ENCODE results near the gene AQP7.
"Not testable (repeated sequence)": the region's sequence is repeated elsewhere in the genome, so short reads cannot be mapped to it uniquely, and the experiment has no call there.

The AQP7 gene

DNA sequence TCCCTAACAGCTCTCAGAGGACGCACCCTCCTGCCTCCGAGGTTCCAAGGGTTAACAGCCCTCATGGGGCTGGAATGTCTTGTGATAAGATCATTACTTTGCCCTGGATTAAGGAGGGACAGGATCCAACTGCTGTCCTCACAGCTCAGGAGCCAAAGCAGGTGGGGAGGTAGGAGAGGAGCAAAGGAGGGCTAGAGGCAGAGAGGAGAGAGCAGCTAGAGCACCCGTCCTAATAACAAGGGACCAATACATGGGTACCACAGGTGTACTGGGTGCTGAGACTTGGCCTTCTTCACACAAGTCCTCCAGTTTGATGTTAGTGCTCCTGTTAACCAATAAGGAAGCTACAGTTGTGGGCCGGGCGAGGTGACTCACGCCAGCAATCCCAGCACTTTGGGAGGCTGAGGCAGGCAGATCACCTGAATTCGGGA, 9.8 kb downstream of the AQP7 start:
- H3K9me3 Mint-ChIP-seq; ATAC-seq; H3K4me1 Mint-ChIP-seq; DNase-seq (ENCODE audit: low spot score in 2 of 2); H3K36me3 Mint-ChIP-seq; H3K4me3 Mint-ChIP-seq; H3K27ac Mint-ChIP-seq: not testable (repeated sequence)

GRCh38 chr9:33391111-33391771, 11.1 kb downstream of the AQP7 start:
- ATAC-seq; H3K4me3 Mint-ChIP-seq; DNase-seq (ENCODE audit: low spot score in 2 of 2); H3K9me3 Mint-ChIP-seq; H3K36me3 Mint-ChIP-seq; H3K4me1 Mint-ChIP-seq; H3K27ac Mint-ChIP-seq: not testable (repeated sequence)

- ATAC-seq, result no peak
- no peaks in the 10 kb centered on the region for H3K9me3 Mint-ChIP-seq
- H3K4me3 Mint-ChIP-seq, result no peak overlapping the region
- DNase-seq (ENCODE audit: low spot score in 2 of 2), result no peak
- no peaks in the 10 kb centered on the region for H3K36me3 Mint-ChIP-seq
- peak overlapping the region; percentile 60 for H3K27ac Mint-ChIP-seq
- H3K4me1 Mint-ChIP-seq, result no peaks in the 10 kb centered on the region
Measured at GRCh38 chr9:33388110-33388994, 14.0 kb downstream of the AQP7 start.

DNA sequence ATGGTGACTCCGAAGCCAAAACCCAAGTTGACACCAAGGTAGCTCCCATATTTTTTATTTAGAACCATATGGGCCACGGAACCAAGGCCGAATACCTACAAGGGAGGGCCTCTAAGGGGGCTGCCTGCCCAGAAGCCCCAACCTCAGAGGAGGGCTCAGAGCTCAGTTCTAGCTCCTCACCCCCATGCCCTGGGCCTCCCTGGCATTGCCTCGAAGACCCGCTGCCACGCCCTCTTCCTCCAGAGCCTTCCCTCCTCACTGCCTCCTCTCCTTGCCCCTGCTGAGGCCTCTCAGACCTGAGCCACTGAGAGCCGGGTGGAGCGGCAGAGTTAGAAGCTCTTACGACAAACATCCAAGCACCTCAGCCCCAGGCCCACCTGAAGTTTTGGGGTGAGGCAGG, 15.4 kb downstream of the AQP7 start:
- DNase-seq (ENCODE audit: low spot score in 2 of 2); H3K9me3 Mint-ChIP-seq; H3K27ac Mint-ChIP-seq; H3K4me1 Mint-ChIP-seq; ATAC-seq; H3K36me3 Mint-ChIP-seq; H3K4me3 Mint-ChIP-seq: not testable (repeated sequence)

GRCh38 chr9:33386641-33386996, 15.7 kb downstream of the AQP7 start:
- not testable (repeated sequence) for ATAC-seq; DNase-seq (ENCODE audit: low spot score in 2 of 2); H3K4me1 Mint-ChIP-seq; H3K9me3 Mint-ChIP-seq; H3K27ac Mint-ChIP-seq; H3K4me3 Mint-ChIP-seq; H3K36me3 Mint-ChIP-seq

DNA sequence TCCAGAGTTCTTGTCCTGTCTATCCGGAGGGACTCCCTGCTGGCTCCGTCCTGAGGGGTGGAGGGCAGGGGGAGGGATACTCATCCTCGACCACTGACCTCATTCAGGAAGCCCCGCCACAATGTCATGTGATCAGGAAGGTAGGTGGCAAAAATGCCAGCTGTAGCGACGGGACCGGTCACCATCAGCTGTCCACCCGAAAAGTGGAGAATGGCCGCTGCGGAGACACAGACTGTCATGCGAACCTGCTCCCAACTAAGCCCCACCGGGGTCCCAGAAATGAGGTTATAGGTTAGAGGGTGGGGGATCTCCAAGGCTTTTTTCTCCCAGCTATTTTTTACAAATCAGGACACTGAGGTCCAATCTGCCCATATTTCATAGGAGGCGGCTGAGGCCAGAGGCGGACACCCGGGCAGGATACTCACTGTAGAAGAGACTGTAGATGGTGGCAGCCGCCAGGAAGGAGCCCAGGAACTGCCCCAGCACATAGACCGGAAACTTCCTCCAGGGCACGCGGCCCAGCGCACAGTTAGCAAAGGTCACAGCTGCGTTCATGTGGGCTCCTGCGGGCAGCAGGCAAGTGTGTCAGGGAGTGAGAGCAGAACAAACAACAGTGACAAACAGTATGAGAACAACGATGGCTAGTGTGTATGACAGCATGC, 16.3 kb downstream of the AQP7 start:
- not testable (repeated sequence) for H3K36me3 Mint-ChIP-seq; DNase-seq (ENCODE audit: low spot score in 2 of 2); H3K4me3 Mint-ChIP-seq; H3K9me3 Mint-ChIP-seq; ATAC-seq; H3K4me1 Mint-ChIP-seq; H3K27ac Mint-ChIP-seq

GRCh38 chr9:33385536-33385935, 16.8 kb downstream of the AQP7 start:
- not testable (repeated sequence) for DNase-seq (ENCODE audit: low spot score in 2 of 2); H3K4me3 Mint-ChIP-seq; H3K4me1 Mint-ChIP-seq; ATAC-seq; H3K36me3 Mint-ChIP-seq; H3K9me3 Mint-ChIP-seq; H3K27ac Mint-ChIP-seq

- H3K4me3 Mint-ChIP-seq; DNase-seq (ENCODE audit: low spot score in 2 of 2); H3K4me1 Mint-ChIP-seq; H3K9me3 Mint-ChIP-seq; H3K36me3 Mint-ChIP-seq; ATAC-seq: not testable (repeated sequence)
- H3K27ac Mint-ChIP-seq, result peak overlapping the region; percentile 38
Measured at GRCh38 chr9:33383396-33383795, 19.0 kb downstream of the AQP7 start.

DNA sequence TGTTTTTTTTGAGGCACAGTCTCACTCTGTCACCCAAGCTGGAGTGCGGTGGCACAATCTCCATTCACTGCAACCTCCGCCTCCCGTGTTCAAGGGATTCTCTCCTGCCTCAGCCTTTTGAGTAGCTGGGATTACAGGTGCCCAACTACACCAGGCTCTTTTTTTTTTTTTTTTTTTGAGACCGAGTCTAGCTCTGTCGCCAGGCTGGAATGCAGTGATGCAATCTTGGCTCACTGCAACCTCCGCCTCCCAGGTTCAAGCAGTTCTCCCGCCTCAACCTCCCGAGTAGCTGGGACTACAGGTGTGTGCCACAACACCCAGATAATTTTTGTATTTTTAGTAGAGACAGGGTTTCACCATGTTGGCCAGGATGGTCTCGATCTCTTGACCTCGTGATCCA, 20.0 kb downstream of the AQP7 start:
- H3K4me1 Mint-ChIP-seq; H3K27ac Mint-ChIP-seq; H3K9me3 Mint-ChIP-seq; DNase-seq (ENCODE audit: low spot score in 2 of 2); H3K36me3 Mint-ChIP-seq; H3K4me3 Mint-ChIP-seq; ATAC-seq: not testable (repeated sequence)

GRCh38 chr9:33381231-33381791, 21.1 kb downstream of the AQP7 start:
- DNase-seq (ENCODE audit: low spot score in 2 of 2) (no peak), ATAC-seq (peak; percentile 16)
- no peaks in the 10 kb centered on the region for H3K9me3 Mint-ChIP-seq
- H3K27ac Mint-ChIP-seq, result no peak overlapping the region
- H3K36me3 Mint-ChIP-seq, result peaks cover 6% of the 10 kb centered on the region
- no peak overlapping the region for H3K4me3 Mint-ChIP-seq
- no peaks in the 10 kb centered on the region for H3K4me1 Mint-ChIP-seq

DNA sequence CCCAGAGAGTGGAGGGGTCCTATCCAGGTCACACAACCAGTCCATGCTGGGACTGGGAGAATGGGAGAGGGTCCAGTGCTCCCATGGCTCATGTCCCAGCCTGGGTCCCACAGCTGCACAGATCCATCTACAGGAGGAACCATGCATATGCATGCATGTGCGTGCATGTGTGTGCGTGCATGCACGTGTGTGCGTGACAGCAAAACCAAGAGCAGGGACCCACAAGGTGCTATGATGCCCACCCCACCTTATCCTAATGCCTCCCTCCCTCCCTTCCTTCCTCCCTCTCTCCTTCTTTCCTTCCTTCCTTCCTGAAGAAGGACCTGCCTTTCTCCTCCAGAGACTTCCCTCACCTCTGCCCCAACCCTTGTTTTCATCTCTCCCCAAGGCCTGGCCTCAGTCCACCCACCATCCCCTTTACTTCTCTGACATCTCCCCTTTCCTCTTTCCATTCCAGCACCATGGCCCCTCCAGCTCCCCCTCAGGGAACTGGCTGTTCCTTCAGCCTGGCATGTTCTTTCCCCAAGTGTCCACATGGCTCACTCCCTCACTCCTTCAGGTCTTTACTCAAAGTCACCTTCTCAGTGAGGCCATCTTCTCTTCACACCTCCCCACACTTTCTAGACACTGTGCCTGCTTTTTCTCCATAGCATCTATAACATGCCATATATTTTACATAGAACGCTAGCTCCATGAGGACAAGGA, 21.8 kb downstream of the AQP7 start:
- DNase-seq (ENCODE audit: low spot score in 2 of 2), result no peak
- no peak overlapping the region for H3K27ac Mint-ChIP-seq
- H3K36me3 Mint-ChIP-seq, result peaks cover 6% of the 10 kb centered on the region
- no peaks in the 10 kb centered on the region for H3K4me1 Mint-ChIP-seq
- H3K9me3 Mint-ChIP-seq, result no peaks in the 10 kb centered on the region
- no peak overlapping the region for H3K4me3 Mint-ChIP-seq
- ATAC-seq, result peak; percentile 60

- Mint-ChIP-seq H3K9me3 (no peaks in the 10 kb centered on the region), H3K27ac (no peak overlapping the region), H3K4me1 (no peaks in the 10 kb centered on the region), H3K36me3 (peaks cover 6% of the 10 kb centered on the region), H3K4me3 (no peak overlapping the region)
- ATAC-seq (peak; percentile 16), DNase-seq (ENCODE audit: low spot score in 2 of 2) (no peak)
Measured at GRCh38 chr9:33379666-33380389, 22.5 kb downstream of the AQP7 start.

GRCh38 chr9:33378121-33378795, 24.1 kb downstream of the AQP7 start:
- Mint-ChIP-seq H3K4me1 (no peaks in the 10 kb centered on the region), H3K4me3 (no peak overlapping the region), H3K36me3 (peaks cover 6% of the 10 kb centered on the region), H3K27ac (no peak overlapping the region), H3K9me3 (no peaks in the 10 kb centered on the region)
- ATAC-seq (no peak), DNase-seq (ENCODE audit: low spot score in 2 of 2) (no peak)

GRCh38 chr9:33377089-33377715, 25.2 kb downstream of the AQP7 start:
- DNase-seq (ENCODE audit: low spot score in 2 of 2) (no peak), ATAC-seq (no peak)
- H3K4me3 Mint-ChIP-seq, result no peak overlapping the region
- H3K4me1 Mint-ChIP-seq, result no peaks in the 10 kb centered on the region
- peaks cover 14% of the 10 kb centered on the region for H3K36me3 Mint-ChIP-seq
- H3K9me3 Mint-ChIP-seq, result no peaks in the 10 kb centered on the region
- peak overlapping the region; percentile 71 for H3K27ac Mint-ChIP-seq

Data from stimulated activated effector memory CD8-positive, alpha-beta T cell treated with anti-CD3 and anti-CD28 coated beads, Interleukin-12 subunit alpha, Interleukin-12 subunit beta, amount 100 ng/mL, for 72 hours (primary cell).